ENCODE data around the gene HTN1. TPM values are rescaled to one million over a fixed set of nuclear protein-coding genes. Genes with fewer than 3 reads are reported as not detected.
"Not testable (repeated sequence)": the region's sequence is repeated elsewhere in the genome, so short reads cannot be mapped to it uniquely, and the experiment has no call there.

The HTN1 gene
- total RNA-seq, 1 donor from 2014 or later: not detected

GRCh38 chr4:70041652-70042286, 8.5 kb upstream of the HTN1 start:
- DNase-seq (ENCODE audit: low read depth) (no peak), FAIRE-seq (no peak)
- Histone ChIP-seq H3K27me3 (ENCODE audit: control insufficient read depth, insufficient read depth, low read length) (no peaks in the 10 kb centered on the region), H3K36me3 (ENCODE audit: control insufficient read depth, insufficient read depth, low read length) (no peaks in the 10 kb centered on the region), H3K4me3 (ENCODE audit: low read depth, low read length) (no peak overlapping the region)
- TF ChIP-seq, protein P1, sequence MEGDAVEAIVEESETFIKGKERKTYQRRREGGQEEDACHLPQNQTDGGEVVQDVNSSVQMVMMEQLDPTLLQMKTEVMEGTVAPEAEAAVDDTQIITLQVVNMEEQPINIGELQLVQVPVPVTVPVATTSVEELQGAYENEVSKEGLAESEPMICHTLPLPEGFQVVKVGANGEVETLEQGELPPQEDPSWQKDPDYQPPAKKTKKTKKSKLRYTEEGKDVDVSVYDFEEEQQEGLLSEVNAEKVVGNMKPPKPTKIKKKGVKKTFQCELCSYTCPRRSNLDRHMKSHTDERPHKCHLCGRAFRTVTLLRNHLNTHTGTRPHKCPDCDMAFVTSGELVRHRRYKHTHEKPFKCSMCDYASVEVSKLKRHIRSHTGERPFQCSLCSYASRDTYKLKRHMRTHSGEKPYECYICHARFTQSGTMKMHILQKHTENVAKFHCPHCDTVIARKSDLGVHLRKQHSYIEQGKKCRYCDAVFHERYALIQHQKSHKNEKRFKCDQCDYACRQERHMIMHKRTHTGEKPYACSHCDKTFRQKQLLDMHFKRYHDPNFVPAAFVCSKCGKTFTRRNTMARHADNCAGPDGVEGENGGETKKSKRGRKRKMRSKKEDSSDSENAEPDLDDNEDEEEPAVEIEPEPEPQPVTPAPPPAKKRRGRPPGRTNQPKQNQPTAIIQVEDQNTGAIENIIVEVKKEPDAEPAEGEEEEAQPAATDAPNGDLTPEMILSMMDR (IDR thresholded peaks at IDR 0.05; ENCODE audit: insufficient read depth, low read length, severe bottlenecking): no peak

DNA sequence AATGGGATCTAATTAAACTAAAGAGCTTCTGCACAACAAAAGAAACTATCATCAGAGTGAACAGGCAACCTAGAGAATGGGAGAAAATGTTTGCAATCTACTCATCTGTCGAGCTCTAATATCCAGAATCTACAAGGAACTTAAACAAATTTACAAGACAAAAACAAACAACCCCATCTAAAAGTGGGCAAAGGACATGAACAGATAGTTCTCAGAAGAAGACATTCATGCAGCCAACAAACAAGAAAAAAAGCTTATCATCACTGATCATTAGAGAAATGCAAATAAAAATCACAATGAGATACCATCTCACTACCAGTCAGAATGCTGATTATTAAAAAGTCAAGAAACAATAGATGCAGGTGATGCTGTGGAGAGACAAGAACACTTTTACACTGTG, 6.3 kb downstream of the HTN1 start:
- not testable (repeated sequence) for H3K36me3 ChIP-seq (ENCODE audit: control insufficient read depth, insufficient read depth, low read length); H3K27me3 ChIP-seq (ENCODE audit: control insufficient read depth, insufficient read depth, low read length); FAIRE-seq; DNase-seq (ENCODE audit: low read depth); H3K4me3 ChIP-seq (ENCODE audit: low read depth, low read length)

GRCh38 chr4:70057651-70058050, 7.4 kb downstream of the HTN1 start:
- Histone ChIP-seq H3K4me3 (ENCODE audit: low read depth, low read length) (no peak overlapping the region), H3K36me3 (ENCODE audit: control insufficient read depth, insufficient read depth, low read length) (no peaks in the 10 kb centered on the region), H3K27me3 (ENCODE audit: control insufficient read depth, insufficient read depth, low read length) (no peaks in the 10 kb centered on the region)
- FAIRE-seq (no peak), DNase-seq (ENCODE audit: low read depth) (no peak)
- TF ChIP-seq, protein P1 (IDR thresholded peaks at IDR 0.05; ENCODE audit: insufficient read depth, low read length, severe bottlenecking): no peak

DNA sequence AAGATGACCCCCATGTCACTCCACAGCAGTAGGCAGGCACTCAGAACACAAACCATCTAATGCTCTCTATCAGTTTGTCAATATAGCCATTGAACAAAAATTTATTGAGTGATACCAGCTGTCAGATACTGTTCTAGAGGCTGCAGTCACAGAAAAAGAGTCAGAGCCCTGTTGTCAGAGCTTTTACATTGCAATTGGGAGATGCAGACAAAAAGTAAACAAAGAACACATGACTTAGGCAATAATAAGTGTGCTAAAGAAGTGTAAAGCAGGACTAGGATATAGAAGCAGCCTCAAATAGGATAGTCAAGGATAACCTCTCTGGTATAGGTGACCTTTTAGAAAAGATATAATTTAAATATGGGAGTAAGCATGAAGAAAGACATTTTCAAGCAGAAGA, 8.9 kb downstream of the HTN1 start:
- no peak for FAIRE-seq
- Histone ChIP-seq H3K36me3 (ENCODE audit: control insufficient read depth, insufficient read depth, low read length) (no peaks in the 10 kb centered on the region), H3K27me3 (ENCODE audit: control insufficient read depth, insufficient read depth, low read length) (no peaks in the 10 kb centered on the region)

DNA sequence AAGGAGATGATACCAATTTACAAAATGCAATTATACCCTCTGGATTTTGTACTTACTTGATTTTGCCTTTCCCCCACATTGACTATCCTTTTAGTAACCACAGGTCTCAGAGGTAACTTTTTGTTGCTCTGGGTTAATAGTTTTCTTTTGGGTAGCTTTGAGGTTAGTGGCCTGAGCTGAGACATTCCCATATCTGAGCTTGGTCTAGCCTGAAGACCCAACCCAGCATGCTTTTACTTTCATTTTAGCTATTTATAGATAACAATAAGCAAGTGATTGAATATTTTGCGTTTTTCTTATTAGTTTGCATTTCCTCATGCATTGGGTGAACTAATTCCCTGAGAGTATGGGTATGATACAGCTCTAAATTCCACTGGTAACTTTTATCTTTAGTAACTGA, 11.8 kb downstream of the HTN1 start:
- Histone ChIP-seq H3K4me3 (ENCODE audit: low read depth, low read length) (no peak overlapping the region), H3K27me3 (ENCODE audit: control insufficient read depth, insufficient read depth, low read length) (no peaks in the 10 kb centered on the region), H3K36me3 (ENCODE audit: control insufficient read depth, insufficient read depth, low read length) (no peaks in the 10 kb centered on the region)
- FAIRE-seq (no peak), DNase-seq (ENCODE audit: low read depth) (no peak)
- TF ChIP-seq, protein P1 (IDR thresholded peaks at IDR 0.05; ENCODE audit: insufficient read depth, low read length, severe bottlenecking): no peak

More for the DNA sequence above, 8.9 kb downstream of the HTN1 start:
- no peak for DNase-seq (ENCODE audit: low read depth)
- TF ChIP-seq, protein P1 (IDR thresholded peaks at IDR 0.05; ENCODE audit: insufficient read depth, low read length, severe bottlenecking): no peak
- H3K4me3 ChIP-seq (ENCODE audit: low read depth, low read length): no peak overlapping the region

DNA sequence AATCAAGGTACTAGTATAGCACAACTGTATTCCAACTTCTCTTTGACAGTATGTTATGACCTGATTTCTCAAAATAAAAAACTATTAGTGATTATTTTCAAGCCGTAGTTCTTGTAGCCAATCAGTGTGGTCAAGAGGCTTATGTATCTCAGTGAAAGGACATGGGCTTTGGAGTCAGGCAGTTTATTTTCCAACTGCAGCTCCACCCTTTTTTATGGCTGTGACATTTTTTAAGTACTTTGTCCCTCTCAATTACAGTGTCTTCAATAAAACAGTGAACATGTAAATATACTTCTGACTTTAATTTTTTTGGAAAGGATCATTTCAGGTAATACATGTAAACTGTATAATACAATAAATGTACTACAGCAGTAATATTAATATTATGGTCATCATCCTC, 30.0 kb downstream of the HTN1 start:
- Histone ChIP-seq H3K27me3 (ENCODE audit: control insufficient read depth, insufficient read depth, low read length) (no peaks in the 10 kb centered on the region), H3K4me3 (ENCODE audit: low read depth, low read length) (no peak overlapping the region), H3K36me3 (ENCODE audit: control insufficient read depth, insufficient read depth, low read length) (no peaks in the 10 kb centered on the region)
- DNase-seq (ENCODE audit: low read depth) (no peak), FAIRE-seq (no peak)
- TF ChIP-seq, protein P1 (IDR thresholded peaks at IDR 0.05; ENCODE audit: insufficient read depth, low read length, severe bottlenecking): no peak

Measured in bronchial epithelial cell (primary cell).